Testis (tissue), 3 donors: ENCODE results near the gene PTCH1. TPM values are rescaled to one million over a fixed set of nuclear protein-coding genes. Genes with fewer than 3 reads are reported as not detected.

Experiments
- DNase-seq: peaks from one replicate; pipeline ENCODE4 v3.0.0-alpha.2; 2019
- H3K27ac ChIP-seq, 2 donors: fragments of 200-600 bp; sonication (generic); one replicate each; pipeline ENCODE4 v1.5.1; 2019
- H3K27me3 ChIP-seq: fragments of 200-600 bp; sonication (generic); one replicate; pipeline ENCODE4 v1.5.1; 2019
- H3K36me3 ChIP-seq: fragments of 200-600 bp; sonication (generic); one replicate; pipeline ENCODE4 v1.5.1; 2017; ENCODE audit warnings: low read depth; ENCODE audit errors: missing control alignments
- H3K4me1 ChIP-seq: fragments of 200-600 bp; sonication (generic); one replicate; pipeline ENCODE4 v1.5.1; 2019
- H3K4me3 ChIP-seq, 2 donors: fragments of 200-600 bp; sonication (generic); one replicate each; pipeline ENCODE4 v1.5.1; 2017 to 2019
- H3K9me3 ChIP-seq: fragments of 200-600 bp; sonication (generic); one replicate; pipeline ENCODE4 v1.5.1; 2017
- CTCF ChIP-seq, 3 experiments: fragments of 450-650 bp in 2 of 3; fragments of 200-600 bp in 1 of 3; sonication (generic) in 1 of 3; IDR thresholded peaks; one replicate each; pipeline ENCODE4 v1.5.1; 2016 to 2019; ENCODE audit warnings: antibody characterized with exemption in 3 of 3, mild to moderate bottlenecking in 2 of 3, moderate library complexity in 1 of 3
- POLR2A ChIP-seq: fragments of 450-650 bp; IDR thresholded peaks from one replicate; pipeline ENCODE4 v1.6.1; 2017; ENCODE audit warnings: antibody characterized with exemption, mild to moderate bottlenecking, moderate library complexity
- WGBS, 2 donors: methylation state at CpG; one replicate each; pipeline ENCODE4 v1.1.5; 2018; 5-methylcytosine and 5-hydroxymethylcytosine counted together
- intact Hi-C: fragments of 100-400 bp; cut with DNase I; formaldehyde crosslinking; loops from one replicate; pipeline ENCODE4 v1.15.1; 2023; ENCODE audit warnings: low total_unique reads
- polyA plus RNA-seq: library from polyadenylated mRNA; stranded (reverse); fragments of 350-450 nt; fragmentation: Illumina TruSeq; extraction: RNeasy Lipid Tissue Mini Kit (QIAGEN cat#74804); gene quantifications from one replicate; pipeline ENCODE4 v1.2.3, GENCODE V29; 2014; ENCODE audit warnings: low read depth, low replicate concordance; ENCODE audit not compliant: insufficient read depth
- total RNA-seq, 2 donors: library from RNA; depleted of rRNA; stranded (reverse); fragments of >200 nt; gene quantifications; one replicate each; pipeline ENCODE4 v1.2.3, GENCODE V29; 2016

The PTCH1 gene
- total and polyA plus RNA-seq, 3 donors from 2014 or later: 51.1 to 127 (median 93.5) TPM

- Histone ChIP-seq H3K4me1 (no peaks in the 10 kb centered on the region), H3K36me3 (no peaks in the 10 kb centered on the region), H3K27me3 (no peaks in the 10 kb centered on the region), H3K9me3 (no peaks in the 10 kb centered on the region), H3K27ac (no peak overlapping the region), H3K4me3 (no peak overlapping the region)
- no peak for DNase-seq
- TF ChIP-seq POLR2A: no peak
- TF ChIP-seq CTCF (IDR thresholded peaks at IDR 0.05): no peak
- 79 to 80% methylated on average over 9 of the region's 9 CpGs for WGBS, 2 donors
- intact Hi-C loops: no loop called here
Observed at GRCh38 chr9:95479330-95479729, 37.4 kb downstream of the PTCH1 start.

GRCh38 chr9:95478335-95478734 is 38.4 kb downstream of the PTCH1 start:
- WGBS, 2 donors: 69 to 71% methylated on average over 5 of the region's 5 CpGs
- H3K4me3 ChIP-seq: no peak overlapping the region
- H3K27ac ChIP-seq: no peak overlapping the region
- H3K4me1 ChIP-seq: no peaks in the 10 kb centered on the region
- H3K36me3 ChIP-seq: no peaks in the 10 kb centered on the region
- no peaks in the 10 kb centered on the region for H3K9me3 ChIP-seq
- H3K27me3 ChIP-seq: no peaks in the 10 kb centered on the region
- TF ChIP-seq POLR2A (no peak), CTCF (IDR thresholded peaks at IDR 0.05) (no peak)
- intact Hi-C loops: no loop called here
- no peak for DNase-seq

- H3K27me3 ChIP-seq: no peaks in the 10 kb centered on the region
- H3K36me3 ChIP-seq: no peaks in the 10 kb centered on the region
- intact Hi-C loops: no loop called here
- no peak overlapping the region for H3K4me3 ChIP-seq
- no peaks in the 10 kb centered on the region for H3K9me3 ChIP-seq
- H3K4me1 ChIP-seq: no peaks in the 10 kb centered on the region
- WGBS, 2 donors: 79 to 86% methylated on average over 15 of the region's 15 CpGs
- H3K27ac ChIP-seq: no peak overlapping the region
- TF ChIP-seq POLR2A (no peak), CTCF (IDR thresholded peaks at IDR 0.05) (no peak)
- no peak for DNase-seq
Observed at GRCh38 chr9:95477885-95478284, 38.9 kb downstream of the PTCH1 start.

- WGBS, 2 donors: 86 to 90% methylated on average over 11 of the region's 11 CpGs
- Histone ChIP-seq H3K27me3 (no peaks in the 10 kb centered on the region), H3K4me3 (no peak overlapping the region), H3K4me1 (no peaks in the 10 kb centered on the region), H3K27ac (no peak overlapping the region), H3K36me3 (no peaks in the 10 kb centered on the region), H3K9me3 (no peaks in the 10 kb centered on the region)
- intact Hi-C loops: no loop called here
- no peak for DNase-seq
- no peak for TF ChIP-seq CTCF (IDR thresholded peaks at IDR 0.05)
- no peak for TF ChIP-seq POLR2A
Observed at GRCh38 chr9:95477441-95477840, 39.3 kb downstream of the PTCH1 start.

GRCh38 chr9:95468791-95469190 is 48.0 kb downstream of the PTCH1 start:
- no peak for TF ChIP-seq CTCF (IDR thresholded peaks at IDR 0.05)
- TF ChIP-seq POLR2A: no peak
- 87 to 88% methylated on average over 19 of the region's 19 CpGs for WGBS, 2 donors
- Histone ChIP-seq H3K9me3 (no peaks in the 10 kb centered on the region), H3K4me3 (no peak overlapping the region), H3K4me1 (peaks cover 1% of the 10 kb centered on the region), H3K36me3 (no peaks in the 10 kb centered on the region), H3K27me3 (no peaks in the 10 kb centered on the region), H3K27ac (no peak overlapping the region)
- DNase-seq: no peak
- intact Hi-C loops: no loop called here
